ENCODE results near the gene SUMO4.

DNA sequence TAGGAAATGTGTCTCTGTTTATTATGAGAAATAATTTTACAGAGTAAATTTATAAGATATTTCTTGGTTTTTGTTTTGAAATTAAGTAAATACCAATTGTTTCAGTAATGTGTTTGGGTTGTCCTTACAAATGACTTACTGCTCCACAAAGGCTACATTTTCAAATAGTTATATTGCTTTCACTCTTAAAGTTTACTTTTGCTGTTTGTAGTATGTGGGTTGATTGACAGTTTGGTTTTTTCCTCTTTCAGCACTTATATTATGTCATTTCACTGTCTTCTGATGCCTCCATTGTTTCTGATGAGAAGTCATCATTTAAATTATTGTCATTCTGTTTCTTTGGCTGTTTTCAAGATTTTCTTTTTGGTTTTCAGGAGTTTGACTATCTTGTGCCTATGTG is 34.9 kb upstream of the SUMO4 start:
- no peak for TF ChIP-seq MAFK (IDR thresholded peaks at IDR 0.05; ENCODE audit: partially characterized antibody)
- TF ChIP-seq, protein P1, sequence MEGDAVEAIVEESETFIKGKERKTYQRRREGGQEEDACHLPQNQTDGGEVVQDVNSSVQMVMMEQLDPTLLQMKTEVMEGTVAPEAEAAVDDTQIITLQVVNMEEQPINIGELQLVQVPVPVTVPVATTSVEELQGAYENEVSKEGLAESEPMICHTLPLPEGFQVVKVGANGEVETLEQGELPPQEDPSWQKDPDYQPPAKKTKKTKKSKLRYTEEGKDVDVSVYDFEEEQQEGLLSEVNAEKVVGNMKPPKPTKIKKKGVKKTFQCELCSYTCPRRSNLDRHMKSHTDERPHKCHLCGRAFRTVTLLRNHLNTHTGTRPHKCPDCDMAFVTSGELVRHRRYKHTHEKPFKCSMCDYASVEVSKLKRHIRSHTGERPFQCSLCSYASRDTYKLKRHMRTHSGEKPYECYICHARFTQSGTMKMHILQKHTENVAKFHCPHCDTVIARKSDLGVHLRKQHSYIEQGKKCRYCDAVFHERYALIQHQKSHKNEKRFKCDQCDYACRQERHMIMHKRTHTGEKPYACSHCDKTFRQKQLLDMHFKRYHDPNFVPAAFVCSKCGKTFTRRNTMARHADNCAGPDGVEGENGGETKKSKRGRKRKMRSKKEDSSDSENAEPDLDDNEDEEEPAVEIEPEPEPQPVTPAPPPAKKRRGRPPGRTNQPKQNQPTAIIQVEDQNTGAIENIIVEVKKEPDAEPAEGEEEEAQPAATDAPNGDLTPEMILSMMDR (IDR thresholded peaks at IDR 0.05) = no peak
- no peak for TF ChIP-seq EP300 (IDR thresholded peaks at IDR 0.05)
- TF ChIP-seq POLR2A (IDR thresholded peaks at IDR 0.05; ENCODE audit: low read length) = no peak
- TF ChIP-seq RCOR1 (IDR thresholded peaks at IDR 0.05; ENCODE audit: low read depth, low read length) = no peak
- TF ChIP-seq, protein P2, sequence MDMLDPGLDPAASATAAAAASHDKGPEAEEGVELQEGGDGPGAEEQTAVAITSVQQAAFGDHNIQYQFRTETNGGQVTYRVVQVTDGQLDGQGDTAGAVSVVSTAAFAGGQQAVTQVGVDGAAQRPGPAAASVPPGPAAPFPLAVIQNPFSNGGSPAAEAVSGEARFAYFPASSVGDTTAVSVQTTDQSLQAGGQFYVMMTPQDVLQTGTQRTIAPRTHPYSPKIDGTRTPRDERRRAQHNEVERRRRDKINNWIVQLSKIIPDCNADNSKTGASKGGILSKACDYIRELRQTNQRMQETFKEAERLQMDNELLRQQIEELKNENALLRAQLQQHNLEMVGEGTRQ (IDR thresholded peaks at IDR 0.05) = no peak
- no peak for TF ChIP-seq RAD21 (conservative IDR thresholded peaks at IDR 0.05 in 1 of 2, IDR thresholded peaks at IDR 0.05 in 1 of 2)
- TF ChIP-seq RARB (CRISPR knock-in tag; IDR thresholded peaks at IDR 0.05) = no peak
- no peak for TF ChIP-seq POLR2AphosphoS2 (conservative IDR thresholded peaks at IDR 0.05; ENCODE audit: low read length)
- TF ChIP-seq ZSCAN20 (CRISPR knock-in tag; IDR thresholded peaks at IDR 0.05) = no peak

Data from A549 (cell line).